Activated CD4-positive, alpha-beta T cell treated with anti-CD3 and anti-CD28 coated beads, Interleukin-2, amount 50 U/mL, for 1 hour (primary cell): ENCODE results near the gene ERI3.
"Not testable (repeated sequence)": the region's sequence is repeated elsewhere in the genome, so short reads cannot be mapped to it uniquely, and the experiment has no call there.

Source experiments
- DNase-seq: peaks from one replicate; pipeline ENCODE4 v3.0.0-alpha.2; 2020

ERI3 gene

DNA sequence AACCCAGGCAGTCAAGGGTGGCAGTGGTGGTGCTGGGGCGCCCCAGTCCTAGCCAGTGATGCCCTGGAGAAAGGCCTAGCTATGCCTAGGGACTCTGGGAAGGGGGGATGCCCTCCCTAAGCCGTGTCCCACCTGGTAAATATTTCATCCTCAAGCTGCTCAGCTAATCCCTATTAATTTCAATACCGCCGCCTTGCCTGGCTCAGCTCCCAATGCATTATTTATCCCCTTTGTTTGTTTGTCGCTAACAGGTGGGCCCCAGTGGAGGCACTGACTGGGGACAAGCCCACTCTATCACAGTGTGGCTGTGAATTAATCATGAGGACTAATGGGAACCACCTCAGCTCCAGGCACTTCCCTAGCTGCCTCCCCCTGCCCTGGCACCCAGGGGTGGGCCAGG, 119.2 kb downstream of the ERI3 start:
- no peak for DNase-seq

DNA sequence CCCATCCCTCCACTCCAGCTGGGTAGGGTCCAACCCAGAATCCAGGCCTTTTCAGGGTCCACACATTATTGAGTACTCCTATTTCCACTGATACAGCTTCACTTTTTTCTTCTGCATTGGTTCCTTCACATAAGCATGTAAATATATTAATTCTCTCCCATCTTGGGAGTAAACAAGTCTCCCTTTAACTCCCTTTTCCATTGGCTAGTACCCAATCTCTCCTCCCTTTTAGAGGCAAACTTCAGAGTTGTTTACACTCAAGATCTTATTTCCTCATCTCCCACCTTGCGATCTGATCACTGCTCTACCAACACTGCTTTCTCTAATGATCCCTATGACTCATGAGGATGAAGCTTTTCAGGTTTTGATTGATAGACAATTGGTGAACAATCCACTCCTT, 121.5 kb downstream of the ERI3 start:
- no peak for DNase-seq

DNA sequence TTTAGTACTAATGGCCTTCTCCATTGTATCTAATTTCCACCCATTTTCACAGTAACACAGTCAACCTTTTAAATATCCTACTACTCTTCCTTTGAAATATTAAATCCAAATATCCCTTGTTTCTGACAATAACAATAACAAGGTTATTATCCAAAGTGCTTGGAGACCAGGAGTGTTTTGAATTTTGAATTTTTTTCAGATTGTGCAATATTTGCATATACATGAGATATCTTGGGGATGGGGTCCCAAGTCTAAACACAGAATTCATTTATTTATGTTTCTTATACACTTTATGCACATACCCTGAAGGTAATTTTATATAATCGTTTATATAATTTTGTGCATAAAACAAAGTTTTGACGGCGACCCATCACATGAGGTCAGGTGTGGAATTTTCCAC, 124.3 kb downstream of the ERI3 start:
- no peak for DNase-seq

DNA sequence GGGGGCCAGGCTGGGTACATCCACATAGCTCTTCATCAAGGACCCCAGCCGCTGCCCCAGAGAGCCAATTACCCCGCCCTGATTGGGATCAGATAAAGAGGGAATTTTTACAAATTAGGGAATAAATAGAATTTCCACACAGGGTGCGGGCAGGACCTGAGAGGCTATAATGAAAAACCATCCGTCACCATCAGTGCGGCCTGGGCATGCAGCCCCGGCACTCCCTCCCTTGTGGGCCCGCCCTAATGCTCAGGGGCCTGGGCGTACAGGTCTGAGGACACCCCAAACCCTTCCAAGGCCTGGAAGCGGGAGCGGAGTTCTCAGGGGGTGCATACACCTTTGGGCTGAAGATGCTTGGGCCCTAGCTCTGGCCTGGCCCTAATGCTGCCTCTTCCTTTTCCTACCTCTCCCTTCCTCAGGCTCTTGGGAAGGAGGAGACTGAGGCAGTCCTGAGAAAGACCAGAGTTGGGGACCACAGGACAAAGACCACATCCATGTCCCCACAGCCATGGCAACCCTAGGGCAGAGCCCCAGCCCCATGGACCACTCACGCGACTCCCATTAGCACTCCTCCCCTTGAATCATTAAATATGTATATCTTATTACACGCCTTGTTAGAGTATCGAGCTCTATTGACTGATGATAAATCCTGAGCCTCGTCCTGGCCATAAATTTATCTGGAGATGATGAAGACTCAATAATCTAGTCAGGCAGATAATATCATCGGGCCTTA, 125.5 kb downstream of the ERI3 start:
- DNase-seq = no peak

DNA sequence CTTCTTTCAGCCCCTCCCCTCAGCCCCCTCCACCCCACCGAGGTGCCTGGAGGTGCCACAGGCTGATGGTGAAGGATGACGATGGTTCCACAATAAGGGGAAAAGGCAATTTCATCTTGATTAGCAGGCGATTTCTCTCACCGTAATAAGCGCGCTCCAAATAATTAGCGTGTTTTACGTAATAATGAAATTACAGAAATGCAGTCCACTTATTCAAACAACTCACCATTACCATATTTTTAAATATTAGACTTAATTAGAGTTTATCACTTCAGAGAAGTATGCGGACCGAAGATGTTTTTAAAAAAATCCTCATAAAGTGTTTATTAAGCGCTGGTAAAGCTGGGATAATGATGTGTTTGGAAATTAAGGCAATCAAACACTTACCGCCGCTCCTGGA, 126.8 kb downstream of the ERI3 start:
- no peak for DNase-seq

DNA sequence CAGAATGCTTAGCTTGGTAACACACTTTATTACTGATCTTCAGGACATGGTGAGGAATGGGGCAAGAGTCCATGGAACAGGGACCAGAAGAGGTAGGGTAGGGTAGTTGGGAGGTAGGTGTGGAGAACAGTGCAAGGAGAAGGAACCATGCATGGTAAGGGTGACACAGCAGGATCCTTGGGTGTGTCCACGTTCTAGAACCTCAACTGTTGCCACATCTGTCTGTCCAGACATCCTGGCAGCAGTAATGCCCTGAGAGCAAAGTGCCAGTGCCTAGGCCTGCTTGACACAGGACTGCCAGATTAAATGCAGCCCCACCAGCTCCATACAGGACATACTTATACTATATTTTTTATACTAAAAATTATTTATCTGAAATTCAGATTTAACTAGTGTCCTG, 127.8 kb downstream of the ERI3 start:
- no peak for DNase-seq

DNA sequence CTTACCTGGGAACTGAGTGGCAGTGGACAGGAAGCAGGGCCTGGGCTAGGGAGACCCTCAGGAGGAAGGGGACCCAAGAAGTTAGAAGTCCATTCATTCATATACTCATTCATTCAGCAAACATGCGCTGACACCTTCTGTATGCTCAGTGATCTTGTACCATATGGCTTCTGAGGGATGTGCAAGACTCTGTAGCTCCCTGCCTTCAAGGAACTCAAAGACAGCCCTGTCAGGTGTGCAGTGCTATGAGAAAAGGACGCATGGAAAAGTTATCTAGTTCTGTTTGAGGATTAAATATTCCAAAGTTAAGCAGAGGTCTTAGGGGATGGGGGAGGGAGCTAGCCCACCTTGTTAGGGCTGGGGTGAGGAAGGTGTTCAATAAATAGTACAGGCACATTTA, 129.3 kb downstream of the ERI3 start:
- no peak for DNase-seq

DNA sequence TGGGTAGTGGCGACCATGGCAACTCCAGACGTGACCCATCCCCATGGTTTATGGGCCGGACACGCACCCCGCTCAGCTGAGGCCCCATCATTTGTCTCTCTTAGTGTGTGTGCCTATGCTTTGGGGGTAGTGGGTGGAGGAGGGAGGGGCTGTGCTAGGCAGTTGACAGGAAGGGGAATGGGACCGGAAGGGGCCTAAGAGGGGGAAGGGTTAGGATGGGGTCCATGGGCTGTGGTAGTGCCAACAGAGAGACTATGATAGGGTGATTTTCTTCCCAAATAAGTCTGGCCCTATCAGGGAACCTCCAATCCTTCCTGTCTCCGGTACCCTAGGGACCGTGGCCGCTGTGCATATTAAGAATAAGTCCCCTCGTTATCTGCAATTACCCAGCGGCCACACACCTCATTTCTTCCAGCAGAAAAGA, 131.9 kb downstream of the ERI3 start:
- no peak for DNase-seq

DNA sequence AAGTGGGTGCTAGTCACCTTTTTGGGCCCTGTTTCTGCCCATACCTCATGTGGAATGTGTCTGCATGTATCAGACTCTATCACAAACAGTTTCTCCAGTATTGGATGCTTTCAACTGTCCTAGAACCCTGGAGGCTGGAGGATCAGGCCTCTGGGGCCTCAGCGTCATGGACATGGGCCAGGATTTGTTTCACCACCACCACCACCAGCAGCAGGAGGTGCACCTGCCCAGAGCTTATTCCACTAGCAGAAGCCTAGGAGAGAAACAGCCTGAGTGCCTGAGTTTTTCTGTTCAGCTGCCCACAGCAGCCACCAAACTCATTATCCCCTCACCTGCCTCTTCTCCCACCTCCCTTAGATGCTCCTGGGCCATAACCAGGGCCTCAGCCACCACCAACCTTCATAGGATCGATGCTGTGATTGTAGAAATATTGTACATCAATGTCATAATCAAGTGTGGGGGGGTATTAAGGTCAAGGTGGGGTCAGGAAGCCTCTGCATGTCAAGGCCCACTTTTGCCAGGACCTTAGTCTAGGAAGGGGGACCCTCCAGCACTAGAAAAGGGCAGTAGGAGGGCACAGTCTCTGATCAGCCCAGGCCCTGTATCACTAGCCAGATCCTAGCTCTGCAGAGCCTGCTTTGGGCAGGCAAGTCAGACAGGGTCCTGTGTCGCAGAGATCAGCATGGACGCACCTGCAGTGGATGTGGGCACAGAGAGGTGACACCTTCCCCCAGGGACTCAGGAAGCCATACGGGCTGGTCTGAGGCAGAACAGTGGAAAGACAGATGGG, 132.5 kb downstream of the ERI3 start:
- no peak for DNase-seq

DNA sequence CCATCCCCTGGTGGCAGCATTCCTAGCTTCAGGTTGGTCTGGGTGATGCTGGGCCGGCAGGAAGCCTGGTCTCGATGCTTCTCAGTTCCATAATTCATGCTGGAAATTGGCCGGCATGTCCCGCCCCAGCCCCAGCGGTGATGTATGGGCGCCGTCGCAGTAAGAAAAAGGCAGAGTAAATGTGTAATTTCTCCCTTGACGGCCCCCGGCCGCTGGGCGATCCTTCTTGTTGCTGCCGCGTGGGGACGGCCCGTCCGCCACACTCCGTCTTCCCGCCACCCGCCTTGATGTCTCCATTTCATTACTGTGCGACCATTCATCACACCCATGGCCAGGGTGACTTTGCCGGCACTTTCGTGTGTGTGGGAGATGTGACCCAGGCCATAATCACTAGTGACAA, 133.3 kb downstream of the ERI3 start:
- no peak for DNase-seq

DNA sequence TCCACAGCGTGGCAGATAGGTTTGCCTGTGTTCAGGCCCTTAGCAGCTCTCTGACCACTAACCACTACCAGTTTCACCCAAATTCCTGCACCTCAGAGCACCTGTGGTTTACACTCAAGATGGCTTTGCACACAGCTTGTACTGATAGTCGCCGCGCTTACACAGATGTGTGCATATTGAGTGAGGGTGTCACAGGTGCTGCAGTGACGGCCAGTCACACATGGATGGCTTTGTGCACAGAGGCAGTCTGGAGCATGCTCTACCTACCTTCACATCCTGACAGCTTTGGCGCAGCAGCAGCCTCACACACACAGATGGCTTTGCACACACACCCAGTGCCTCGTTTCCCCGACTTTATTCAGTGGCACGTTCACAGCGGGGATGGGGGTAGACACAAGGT, 134.3 kb downstream of the ERI3 start:
- no peak for DNase-seq

DNA sequence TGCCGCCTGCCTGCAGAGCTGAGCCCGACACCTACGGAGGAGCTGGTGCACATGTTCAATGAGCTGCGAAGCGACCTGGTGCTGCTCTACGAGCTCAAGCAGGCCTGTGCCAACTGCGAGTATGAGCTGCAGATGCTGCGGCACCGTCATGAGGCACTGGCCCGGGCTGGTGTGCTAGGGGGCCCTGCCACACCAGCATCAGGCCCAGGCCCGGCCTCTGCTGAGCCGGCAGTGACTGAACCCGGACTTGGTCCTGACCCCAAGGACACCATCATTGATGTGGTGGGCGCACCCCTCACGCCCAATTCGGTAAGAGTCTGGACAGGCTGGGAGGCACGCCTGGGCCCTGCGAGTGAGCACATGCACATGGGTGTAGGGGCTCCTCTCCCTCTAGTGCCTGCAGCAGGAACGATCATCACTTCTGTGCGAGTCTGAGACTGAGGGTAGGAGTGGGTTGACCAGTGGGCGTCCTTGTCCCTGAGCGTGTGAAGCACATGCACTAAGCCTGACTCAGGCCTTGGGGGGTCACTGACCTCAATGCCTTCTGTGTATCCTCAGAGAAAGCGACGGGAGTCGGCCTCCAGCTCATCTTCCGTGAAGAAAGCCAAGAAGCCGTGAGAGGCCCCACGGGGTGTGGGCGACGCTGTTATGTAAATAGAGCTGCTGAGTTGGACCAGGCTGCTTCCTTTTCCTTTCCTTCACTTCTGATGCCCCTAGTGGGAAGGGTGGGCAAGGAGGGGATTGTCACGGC, 134.9 kb downstream of the ERI3 start:
- no peak for DNase-seq

DNA sequence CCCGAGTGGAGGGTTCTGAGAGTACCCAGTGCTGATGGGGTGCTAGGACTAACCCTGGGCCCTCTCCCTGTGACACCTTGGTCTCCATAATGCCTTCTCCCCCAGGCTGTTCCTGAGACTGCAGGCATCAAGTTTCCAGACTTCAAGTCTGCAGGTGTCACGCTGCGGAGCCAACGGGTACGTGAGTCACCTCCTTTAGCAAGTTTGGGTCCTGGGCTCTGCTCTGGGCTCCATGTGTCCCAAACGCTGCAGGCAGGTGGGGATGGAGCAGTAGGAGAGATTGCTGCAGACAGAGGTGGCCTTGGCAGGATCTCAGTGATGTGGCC, 135.8 kb downstream of the ERI3 start:
- no peak for DNase-seq

DNA sequence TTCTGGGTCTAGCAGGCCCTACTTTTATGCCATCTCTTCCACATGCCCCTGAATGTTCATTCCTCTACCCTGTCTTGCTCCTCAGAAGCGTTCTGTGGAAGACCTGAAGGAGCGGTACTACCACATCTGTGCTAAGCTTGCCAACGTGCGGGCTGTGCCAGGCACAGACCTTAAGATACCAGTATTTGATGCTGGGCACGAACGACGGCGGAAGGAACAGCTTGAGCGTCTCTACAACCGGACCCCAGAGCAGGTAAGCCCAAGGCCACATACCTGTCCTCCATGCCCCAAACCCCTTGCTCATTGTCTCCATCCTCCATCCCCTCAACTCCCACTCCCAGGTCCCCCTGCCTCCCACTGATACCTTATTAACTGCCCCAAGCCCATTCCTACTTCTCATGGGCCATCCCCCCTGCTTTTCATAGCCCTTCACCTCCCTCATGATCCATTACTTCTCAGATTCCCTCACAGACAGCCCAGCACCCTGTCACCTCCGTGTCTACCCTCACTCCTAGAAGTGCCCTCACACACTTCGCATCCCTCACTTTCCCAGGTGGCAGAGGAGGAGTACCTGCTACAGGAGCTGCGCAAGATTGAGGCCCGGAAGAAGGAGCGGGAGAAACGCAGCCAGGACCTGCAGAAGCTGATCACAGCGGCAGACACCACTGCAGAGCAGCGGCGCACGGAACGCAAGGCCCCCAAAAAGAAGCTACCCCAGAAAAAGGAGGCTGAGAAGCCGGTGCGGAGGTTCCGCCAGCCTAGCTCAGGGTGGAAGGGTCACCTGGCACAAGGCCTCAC, 136.4 kb downstream of the ERI3 start:
- no peak for DNase-seq

DNA sequence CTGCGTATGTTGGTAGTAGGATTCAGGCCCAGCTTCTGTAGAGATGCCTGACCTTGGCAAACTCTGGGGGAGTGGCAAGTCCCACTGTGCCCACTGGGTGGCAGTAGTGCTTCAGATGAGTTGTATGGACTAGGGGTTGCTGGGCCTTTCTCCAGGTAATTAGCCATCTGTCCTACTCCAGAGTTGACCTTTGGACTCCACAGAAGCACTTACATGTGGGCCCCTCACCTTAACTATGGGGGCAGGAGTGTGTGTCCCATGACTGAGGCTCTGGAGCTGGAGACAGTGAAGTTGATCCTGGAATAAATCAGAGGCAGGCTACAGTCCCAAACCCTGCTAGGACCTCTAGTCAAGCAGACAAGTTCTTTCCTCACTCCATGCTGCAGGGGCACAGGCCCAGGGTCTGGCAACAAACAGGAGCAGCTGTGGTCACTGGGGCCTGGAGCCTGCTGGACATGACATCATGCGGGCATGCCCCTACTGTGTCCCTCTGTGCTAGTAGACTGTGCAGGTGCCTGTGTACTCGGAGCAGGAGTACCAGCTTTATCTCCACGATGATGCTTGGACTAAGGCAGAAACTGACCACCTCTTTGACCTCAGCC, 137.1 kb downstream of the ERI3 start:
- DNase-seq = peak; percentile 74

DNA sequence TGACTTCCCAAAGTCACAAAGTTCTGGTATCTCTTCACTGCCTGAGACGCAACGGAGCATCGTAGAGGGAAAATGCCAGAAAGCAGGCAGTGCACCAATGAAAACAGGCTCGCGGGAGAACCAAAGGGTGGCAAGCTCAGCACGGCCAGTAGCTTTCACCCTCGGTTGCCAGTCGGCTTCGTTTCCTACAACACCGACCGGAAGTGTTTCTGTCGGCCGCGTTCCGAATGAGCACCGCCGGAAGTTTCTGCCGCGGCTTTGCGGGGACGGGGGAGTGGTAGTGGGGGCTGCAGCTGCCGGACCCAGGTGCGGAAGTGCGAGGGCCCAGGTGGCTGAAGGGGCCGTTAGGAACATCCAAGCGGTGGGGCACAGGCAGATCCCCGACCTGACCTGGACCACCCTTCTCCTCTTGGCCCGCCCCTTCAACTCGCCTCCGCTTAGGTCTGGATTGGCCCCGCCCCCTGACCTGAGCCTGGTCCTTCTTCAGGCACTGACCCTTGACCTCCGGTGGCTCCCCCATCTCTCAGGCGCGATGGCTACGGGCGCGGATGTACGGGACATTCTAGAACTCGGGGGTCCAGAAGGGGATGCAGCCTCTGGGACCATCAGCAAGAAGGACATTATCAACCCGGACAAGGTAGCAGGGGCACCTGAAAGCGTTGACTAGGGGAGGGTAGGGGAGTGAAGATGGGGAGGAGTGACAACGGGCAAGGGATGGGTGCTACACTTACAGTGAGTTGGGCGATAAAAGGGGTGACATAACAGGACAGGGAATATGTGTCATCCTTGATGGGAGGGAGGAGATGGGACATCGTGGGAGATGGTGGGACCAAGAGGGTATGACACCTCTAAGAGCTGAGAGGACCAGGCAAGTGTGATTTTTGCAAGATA, 141.6 kb downstream of the ERI3 start, which contains the start of gene DMAP1:
Gene DMAP1, plus strand, starts transcription at position 250 of the 891 bp plus-strand sequence. Its CDS starts 283 bp downstream, at position 533.
- peak; percentile 84 for DNase-seq

DNA sequence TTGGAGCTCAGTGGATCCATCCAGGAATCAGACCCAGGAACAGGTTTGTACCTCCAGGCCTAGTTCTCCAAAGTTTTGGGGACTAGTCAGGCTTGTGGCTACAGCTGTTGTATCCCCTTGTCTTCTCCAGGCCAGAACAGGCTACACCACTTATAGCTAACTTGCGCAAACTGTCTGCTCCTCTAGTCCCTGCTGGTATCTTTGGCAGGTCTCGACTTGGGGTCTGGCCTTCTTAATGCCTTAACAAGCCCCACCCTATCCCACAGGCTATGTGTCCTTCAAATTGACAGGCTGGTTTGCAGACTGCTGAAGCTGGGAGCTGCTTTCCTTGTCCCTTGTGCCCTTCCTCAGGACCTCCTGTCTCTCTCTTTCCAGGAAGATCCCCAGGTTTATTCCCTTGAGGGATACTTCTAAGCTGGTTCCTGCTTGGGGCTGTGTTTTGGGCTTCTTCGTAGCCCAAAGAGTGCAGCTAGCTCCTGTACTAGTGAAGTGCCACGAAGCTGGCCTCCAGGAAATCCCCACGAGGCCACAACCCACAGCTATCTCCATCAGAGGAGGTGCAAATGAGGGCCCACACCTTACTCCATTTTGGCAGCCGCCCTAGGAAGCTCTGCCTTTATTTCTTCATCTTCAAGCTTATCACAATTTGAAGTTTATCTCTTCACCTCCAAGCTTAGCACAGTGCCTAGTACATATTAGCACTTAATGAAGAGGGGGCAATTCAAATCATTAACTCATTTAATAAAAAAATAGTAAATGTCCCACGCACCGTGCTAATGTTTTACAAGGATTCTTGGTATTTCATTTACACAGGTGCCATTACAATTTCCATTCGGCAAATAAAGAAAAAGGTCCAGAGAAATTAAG, 142.5 kb downstream of the ERI3 start:
- peak; percentile 13 for DNase-seq

DNA sequence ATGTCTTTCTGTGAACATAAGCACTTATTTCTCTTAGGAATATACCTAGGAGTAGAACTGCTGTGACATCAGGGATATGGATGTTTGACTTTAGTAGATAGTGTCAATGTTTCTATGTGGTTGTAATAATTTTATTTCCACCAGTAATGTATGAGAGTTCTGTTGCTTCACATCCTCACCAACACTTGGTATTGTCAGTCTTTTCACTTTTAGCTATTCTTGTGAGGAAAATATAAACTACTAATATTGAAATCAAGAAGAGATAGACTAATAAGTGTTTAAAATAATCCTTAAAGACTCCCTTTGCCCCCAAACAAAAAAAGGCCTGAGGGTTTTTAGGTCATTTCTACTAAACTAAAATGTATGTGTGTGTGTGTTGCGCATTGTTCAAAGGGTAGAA, 144.5 kb downstream of the ERI3 start:
- no peak for DNase-seq

DNA sequence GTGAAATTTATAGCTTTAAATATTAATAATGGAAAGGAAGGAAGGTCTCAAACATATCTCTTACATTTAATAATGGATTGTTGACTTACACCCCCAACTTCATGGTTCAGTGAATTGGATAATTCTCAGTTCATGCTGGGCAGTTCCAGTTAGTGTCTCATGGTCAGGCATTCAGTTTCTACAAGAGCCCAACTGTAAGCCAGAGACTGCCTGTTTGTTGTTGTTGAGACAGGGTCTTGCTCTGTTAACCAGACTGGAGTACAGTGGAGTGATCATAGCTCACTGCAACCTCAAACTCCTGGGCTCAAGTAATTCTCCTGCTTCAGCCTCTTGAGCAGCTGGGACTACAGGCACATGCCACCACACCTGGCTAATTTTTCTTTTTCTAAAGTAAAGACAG, 146.8 kb downstream of the ERI3 start:
- DNase-seq = no peak

DNA sequence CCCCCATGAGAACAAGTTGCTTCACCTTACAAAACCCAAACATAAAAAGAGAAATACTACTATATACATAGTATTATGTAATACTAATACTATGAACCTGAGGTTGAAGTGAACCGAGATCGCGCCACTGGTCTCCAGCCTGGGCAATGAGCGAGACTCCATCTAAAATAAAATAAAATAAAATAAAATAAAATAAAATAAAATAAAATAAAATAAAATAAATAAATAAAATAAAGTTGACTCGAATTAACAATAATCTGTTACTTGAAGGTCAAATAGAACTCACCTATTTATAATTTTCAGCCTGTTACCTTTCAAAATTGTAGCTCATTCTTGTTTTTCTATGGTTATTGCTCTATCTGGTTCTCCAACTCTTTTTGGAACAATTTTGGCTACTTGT, 148.5 kb downstream of the ERI3 start:
- not testable (repeated sequence) for DNase-seq
